AG10803 (cell line): ENCODE data around the gene CDHR5.
"Not testable (repeated sequence)": the region's sequence is repeated elsewhere in the genome, so short reads cannot be mapped to it uniquely, and the experiment has no call there.

ENCODE experiments used
- DNase-seq: peaks from one replicate; pipeline ENCODE4 v3.0.0; 2010; ENCODE audit warnings: low read depth
- H3K4me3 ChIP-seq: 2 replicates; pipeline ENCODE4 v1.5.1; 2011; ENCODE audit warnings: mild to moderate bottlenecking, low read length, control low read depth
- TF ChIP-seq, protein P1 (sequence below): conservative IDR thresholded peaks from 2 replicates; pipeline ENCODE4 v1.5.1; 2011; ENCODE audit warnings: mild to moderate bottlenecking, low read length, control low read depth, inconsistent platforms

The CDHR5 gene

DNA sequence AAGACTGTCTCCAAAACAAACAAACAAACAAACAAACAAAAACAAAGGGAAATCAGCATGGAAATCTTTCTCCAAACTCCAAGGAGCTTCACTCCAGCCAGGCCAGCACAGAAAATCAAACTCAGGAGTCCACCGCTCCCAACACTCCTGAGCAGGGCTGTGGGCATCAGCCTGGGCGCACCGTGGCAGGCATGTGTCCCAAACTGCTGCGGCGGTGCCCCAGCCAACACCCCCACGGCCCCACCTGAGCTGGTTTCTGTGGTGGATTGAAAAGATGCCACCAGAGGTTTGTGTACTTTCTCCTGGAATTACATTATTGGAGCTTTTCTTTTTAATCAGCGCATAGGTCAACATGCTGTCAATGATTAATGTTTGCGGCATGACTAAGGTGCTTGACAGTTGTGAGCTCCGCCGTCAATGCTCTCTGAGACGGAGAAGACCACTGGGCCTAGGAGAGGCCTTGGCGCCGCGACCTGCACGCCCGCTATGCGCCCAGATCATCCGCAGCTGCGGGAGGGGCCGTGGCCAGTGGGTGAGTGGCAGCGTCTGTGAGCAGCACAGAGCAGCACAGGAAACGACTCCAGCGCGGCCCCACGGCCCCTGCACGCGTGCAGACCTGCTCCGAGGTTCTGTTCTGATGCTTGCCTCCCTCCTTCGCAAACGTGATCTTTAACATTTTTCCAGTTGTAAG is 30.4 kb upstream of the CDHR5 start:
- H3K4me3 ChIP-seq = no peak overlapping the region
- TF ChIP-seq, protein P1, sequence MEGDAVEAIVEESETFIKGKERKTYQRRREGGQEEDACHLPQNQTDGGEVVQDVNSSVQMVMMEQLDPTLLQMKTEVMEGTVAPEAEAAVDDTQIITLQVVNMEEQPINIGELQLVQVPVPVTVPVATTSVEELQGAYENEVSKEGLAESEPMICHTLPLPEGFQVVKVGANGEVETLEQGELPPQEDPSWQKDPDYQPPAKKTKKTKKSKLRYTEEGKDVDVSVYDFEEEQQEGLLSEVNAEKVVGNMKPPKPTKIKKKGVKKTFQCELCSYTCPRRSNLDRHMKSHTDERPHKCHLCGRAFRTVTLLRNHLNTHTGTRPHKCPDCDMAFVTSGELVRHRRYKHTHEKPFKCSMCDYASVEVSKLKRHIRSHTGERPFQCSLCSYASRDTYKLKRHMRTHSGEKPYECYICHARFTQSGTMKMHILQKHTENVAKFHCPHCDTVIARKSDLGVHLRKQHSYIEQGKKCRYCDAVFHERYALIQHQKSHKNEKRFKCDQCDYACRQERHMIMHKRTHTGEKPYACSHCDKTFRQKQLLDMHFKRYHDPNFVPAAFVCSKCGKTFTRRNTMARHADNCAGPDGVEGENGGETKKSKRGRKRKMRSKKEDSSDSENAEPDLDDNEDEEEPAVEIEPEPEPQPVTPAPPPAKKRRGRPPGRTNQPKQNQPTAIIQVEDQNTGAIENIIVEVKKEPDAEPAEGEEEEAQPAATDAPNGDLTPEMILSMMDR = no peak
- no peak for DNase-seq

DNA sequence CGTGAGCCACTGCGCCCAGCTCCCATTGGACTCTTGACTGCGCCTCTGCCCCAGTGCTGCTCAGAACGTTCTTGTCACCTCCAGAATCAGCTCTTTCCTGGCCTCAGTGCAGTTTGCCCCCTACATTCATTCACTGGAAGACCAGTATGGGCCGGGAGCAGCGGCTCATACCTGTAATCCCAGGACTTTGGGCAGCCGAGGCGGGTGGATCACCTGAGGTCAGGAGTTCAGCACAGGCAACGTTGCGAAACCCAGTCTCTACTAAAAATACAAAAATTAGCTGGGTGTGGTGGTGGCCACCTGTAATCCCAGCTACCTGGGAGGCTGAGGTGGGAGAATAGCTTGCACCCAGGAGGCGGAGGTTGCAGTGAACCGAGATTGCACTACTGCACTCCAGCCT is 29.7 kb upstream of the CDHR5 start:
- not testable (repeated sequence) for H3K4me3 ChIP-seq, DNase-seq

DNA sequence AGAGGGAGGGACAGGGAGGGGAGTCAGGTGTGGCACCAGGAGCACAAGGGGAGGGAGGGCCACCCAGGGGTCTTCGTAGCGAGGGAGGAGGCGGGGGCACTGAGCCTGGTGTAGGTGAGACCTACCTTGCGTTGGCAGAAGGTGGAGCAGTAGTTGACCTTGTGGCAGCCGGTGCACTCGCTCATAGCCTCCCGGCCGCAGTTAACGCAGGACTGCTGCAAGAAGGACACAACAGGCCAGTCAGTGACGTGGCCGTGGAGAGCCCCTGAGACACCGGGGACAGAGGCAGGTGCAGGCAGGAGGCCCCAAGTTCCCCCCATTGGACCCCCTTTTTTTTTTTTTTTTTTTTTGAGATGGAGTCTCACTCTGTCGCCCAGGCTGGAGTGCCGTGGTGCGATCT is 29.1 kb upstream of the CDHR5 start:
- H3K4me3 ChIP-seq = no peak overlapping the region
- TF ChIP-seq, protein P1 = no peak
- DNase-seq = no peak

DNA sequence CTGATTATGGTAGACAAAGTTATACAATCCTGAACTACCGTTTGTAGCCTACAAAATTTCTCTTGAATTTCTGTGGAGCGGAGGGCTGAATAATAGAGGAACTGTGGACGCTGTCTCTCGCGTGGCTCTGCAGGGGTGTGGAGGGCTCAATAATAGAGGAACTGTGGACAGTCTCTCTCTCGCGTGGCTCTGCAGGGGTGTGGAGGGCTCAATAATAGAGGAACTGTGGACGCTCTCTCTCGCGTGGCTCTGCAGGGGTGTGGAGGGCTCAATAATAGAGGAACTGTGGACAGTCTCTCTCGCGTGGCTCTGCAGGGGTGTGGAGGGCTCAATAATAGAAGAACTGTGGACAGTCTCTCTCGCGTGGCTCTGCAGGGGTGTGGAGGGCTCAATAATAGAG is 28.4 kb upstream of the CDHR5 start:
- DNase-seq, H3K4me3 ChIP-seq: not testable (repeated sequence)

DNA sequence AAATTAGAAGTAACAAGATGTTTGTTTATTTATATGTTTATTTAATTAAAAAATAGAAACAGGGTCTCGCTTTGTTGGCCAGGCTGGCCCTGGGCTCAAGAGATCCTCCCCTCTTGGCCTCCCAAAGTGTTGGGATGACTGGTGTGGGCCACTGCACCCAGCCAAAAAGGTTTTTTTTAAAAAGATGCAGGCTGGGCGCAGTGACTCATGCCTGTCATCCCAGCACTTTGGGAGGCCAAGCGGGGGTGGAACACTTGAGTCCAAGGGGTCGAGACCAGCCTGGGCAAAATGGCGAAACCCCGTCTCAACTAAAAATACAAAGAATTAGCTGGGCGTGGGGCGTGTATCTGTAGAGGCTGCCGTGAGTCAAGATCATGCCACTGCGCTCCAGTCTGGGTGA is 25.7 kb upstream of the CDHR5 start:
- H3K4me3 ChIP-seq = no peak overlapping the region
- TF ChIP-seq, protein P1 = no peak
- DNase-seq = no peak

DNA sequence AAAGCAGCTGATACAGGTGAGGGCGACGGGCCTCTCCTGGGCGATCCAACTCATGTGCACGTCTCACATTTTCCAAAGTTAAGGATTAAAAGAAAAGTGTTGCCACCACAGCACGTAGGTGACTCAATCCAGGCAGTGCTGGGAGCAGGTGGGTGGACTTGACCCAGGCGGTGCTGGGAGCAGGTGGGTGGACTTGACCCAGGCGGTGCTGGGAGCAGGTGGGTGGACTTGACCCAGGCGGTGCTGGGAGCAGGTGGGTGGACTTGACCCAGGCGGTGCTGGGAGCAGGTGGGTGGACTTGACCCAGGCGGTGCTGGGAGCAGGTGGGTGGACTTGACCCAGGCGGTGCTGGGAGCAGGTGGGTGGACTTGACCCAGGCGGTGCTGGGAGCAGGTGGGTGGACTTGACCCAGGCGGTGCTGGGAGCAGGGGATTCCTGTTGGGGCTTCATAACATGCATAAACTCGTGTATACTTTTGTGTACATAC is 23.0 kb upstream of the CDHR5 start:
- H3K4me3 ChIP-seq, DNase-seq: not testable (repeated sequence)

DNA sequence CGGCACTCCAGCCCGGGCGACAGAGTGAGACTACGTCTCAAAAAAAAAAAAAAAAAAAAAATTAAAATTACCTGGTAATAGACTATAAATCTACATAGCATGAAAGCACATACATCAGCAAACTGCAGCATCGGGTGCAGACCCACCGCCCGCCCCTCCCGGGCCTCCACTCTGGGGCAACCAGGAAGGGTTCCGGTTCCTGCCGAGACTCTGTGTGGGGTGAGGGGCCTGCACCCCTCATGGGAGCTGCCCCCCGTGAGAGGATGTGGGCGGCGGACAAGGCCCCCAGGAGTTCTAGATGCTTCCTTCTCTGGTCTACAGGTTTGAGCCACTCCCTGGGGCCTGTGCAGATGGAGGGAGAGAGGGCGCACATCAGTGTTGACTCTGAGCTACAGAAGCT is 21.5 kb upstream of the CDHR5 start:
- TF ChIP-seq, protein P1 = no peak
- H3K4me3 ChIP-seq = no peak overlapping the region
- DNase-seq = no peak

DNA sequence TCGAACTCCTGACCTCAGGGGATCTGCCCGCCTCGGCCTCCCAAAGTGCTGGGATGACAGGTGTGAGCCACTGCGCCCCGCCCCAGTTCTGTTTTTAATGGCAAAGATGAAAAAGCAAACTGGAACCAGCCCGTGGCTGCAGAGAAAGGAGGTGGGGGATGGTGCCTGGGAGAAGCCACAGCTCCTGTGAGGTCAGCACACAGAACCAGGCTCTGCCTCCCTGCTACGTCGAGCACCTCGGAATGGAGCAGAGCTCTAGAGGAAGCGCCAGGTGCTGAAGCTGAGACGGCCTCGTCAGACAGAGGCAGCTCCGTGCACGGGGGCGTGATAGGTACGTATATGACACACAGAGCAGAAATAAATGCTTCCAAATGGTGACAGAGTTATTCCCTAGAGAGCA is 20.8 kb upstream of the CDHR5 start:
- TF ChIP-seq, protein P1 = no peak
- no peak for DNase-seq
- no peak overlapping the region for H3K4me3 ChIP-seq
